SK-N-SH (cell line): Measurements from ENCODE around the gene SPON2. TPM values are rescaled to one million over a fixed set of nuclear protein-coding genes. Genes with fewer than 3 reads are reported as not detected.

Experiments used
- CTCF ChIA-PET: fragments of 300-600, 350-600 bp; formaldehyde crosslinking; extraction: SDS; loops from one replicate; lab custom pipeline; 2021; lab: Yijun Ruan, JAX
- POLR2A ChIA-PET: fragments of 350-600 bp; sonication (Branson Sonifier 250); formaldehyde crosslinking; extraction: SDS; loops from one replicate; lab custom pipeline; 2020; ENCODE audit warnings: antibody characterized with exemption, inconsistent platforms; lab: Yijun Ruan, JAX
- DNase-seq: peaks from one replicate; pipeline ENCODE4 v3.0.0; 2012
- H2AFZ ChIP-seq: fragments of 200-600 bp; sonication (generic); 2 replicates; pipeline ENCODE4 v1.8.1; 2016; ENCODE audit warnings: antibody characterized with exemption, mild to moderate bottlenecking, low read depth
- H3F3A ChIP-seq: fragments of 200-600 bp; sonication (generic); replicated peaks from 2 replicates; pipeline ENCODE3; 2016; ENCODE audit warnings: antibody characterized with exemption, mild to moderate bottlenecking; ENCODE audit not compliant: insufficient read depth
- H3K27ac ChIP-seq, 2 experiments: fragments of 200-500 bp in 1 of 2; fragments of 200-600 bp in 1 of 2; sonication (Bioruptor generic) in 1 of 2; sonication (generic), shearing (Covaris generic) in 1 of 2; 2 replicates each; pipeline versions ENCODE4 v1.5.1 to v1.6.1; 2014 to 2016; ENCODE audit warnings: low read depth in 2 of 2, inconsistent platforms in 1 of 2, low read length in 1 of 2, mild to moderate bottlenecking in 1 of 2, mixed read lengths in 1 of 2
- H3K27me3 ChIP-seq: fragments of 200-600 bp; sonication (generic), shearing (Covaris generic); 2 replicates; pipeline ENCODE4 v1.6.1; 2016; ENCODE audit warnings: mixed run types; ENCODE audit not compliant: insufficient read depth
- H3K36me3 ChIP-seq, 2 experiments: fragments of 200-500 bp in 1 of 2; fragments of 200-600 bp in 1 of 2; sonication (Bioruptor generic) in 1 of 2; sonication (generic) in 1 of 2; replicated peaks in 1 of 2; 2 replicates each; pipeline versions ENCODE3 to v1.5.1; 2014 to 2016; ENCODE audit warnings: low read length in 1 of 2, mild to moderate bottlenecking in 1 of 2; ENCODE audit not compliant: insufficient read depth in 2 of 2, control insufficient read depth in 1 of 2
- H3K4me1 ChIP-seq, 2 experiments: fragments of 200-500 bp in 1 of 2; fragments of 200-600 bp in 1 of 2; sonication (Bioruptor generic) in 1 of 2; sonication (generic), shearing (Covaris generic) in 1 of 2; 2 replicates each; pipeline versions ENCODE4 v1.5.1 to v1.6.1; 2014 to 2016; ENCODE audit warnings: low read depth in 1 of 2, low read length in 1 of 2, mixed run types in 1 of 2; ENCODE audit not compliant: insufficient read depth in 2 of 2, control insufficient read depth in 1 of 2
- H3K4me2 ChIP-seq: fragments of 200-600 bp; sonication (generic), shearing (Covaris generic); 2 replicates; pipeline ENCODE4 v1.6.1; 2017; ENCODE audit warnings: mixed run types
- H3K4me3 ChIP-seq, 2 experiments: fragments of 200-500 bp in 1 of 2; fragments of 200-600 bp in 1 of 2; sonication (Bioruptor generic) in 1 of 2; sonication (generic), shearing (Covaris generic) in 1 of 2; 2 replicates each; pipeline versions ENCODE4 v1.5.1 to v1.8.1; 2014 to 2016; ENCODE audit warnings: low read depth in 2 of 2, inconsistent platforms in 1 of 2, low read length in 1 of 2, mild to moderate bottlenecking in 1 of 2, mixed read lengths in 1 of 2, moderate library complexity in 1 of 2
- H3K79me2 ChIP-seq: fragments of 200-600 bp; sonication (generic); 2 replicates; pipeline ENCODE4 v1.8.1; 2017; ENCODE audit warnings: mild to moderate bottlenecking; ENCODE audit not compliant: insufficient read depth
- H3K9ac ChIP-seq: fragments of 200-600 bp; sonication (generic); 2 replicates; pipeline ENCODE4 v1.6.1; 2017; ENCODE audit warnings: mixed run types
- H3K9me2 ChIP-seq: fragments of 200-600 bp; sonication (generic); 2 replicates; pipeline ENCODE4 v1.6.1; 2017; ENCODE audit warnings: mixed run types
- H3K9me3 ChIP-seq: fragments of 200-600 bp; sonication (generic); 2 replicates; pipeline ENCODE4 v1.6.1; 2017; ENCODE audit warnings: mixed run types, mild to moderate bottlenecking, moderate library complexity
- H4K20me1 ChIP-seq: fragments of 200-600 bp; sonication (generic); 2 replicates; pipeline ENCODE4 v1.6.1; 2017; ENCODE audit warnings: mild to moderate bottlenecking, mixed run types; ENCODE audit not compliant: insufficient read depth
- CTCF ChIP-seq: fragments of 200-600 bp; sonication (generic); IDR thresholded peaks from 2 replicates; pipeline ENCODE4 v1.6.1; 2017; ENCODE audit warnings: antibody characterized with exemption, mild to moderate bottlenecking, moderate library complexity
- ELF1 ChIP-seq: IDR thresholded peaks from 2 replicates; pipeline ENCODE4 v1.4.0; 2012
- EZH2phosphoT487 ChIP-seq: fragments of 200-600 bp; sonication (generic); IDR thresholded peaks from 2 replicates; pipeline ENCODE4 v1.6.1; 2017; ENCODE audit warnings: low read depth, mixed run types, mild to moderate bottlenecking, antibody characterized with exemption, moderate library complexity, borderline replicate concordance
- FOSL2 ChIP-seq: IDR thresholded peaks from 2 replicates; pipeline ENCODE4 v1.4.0; 2012; ENCODE audit warnings: low read depth, mild to moderate bottlenecking, moderate library complexity, borderline replicate concordance
- FOXJ3 ChIP-seq: sonication (generic); formaldehyde crosslinking; IDR thresholded peaks from 2 replicates; pipeline ENCODE4 v1.5.1; 2020; ENCODE audit warnings: mild to moderate bottlenecking, missing genetic modification reagents
- FOXM1 ChIP-seq: IDR thresholded peaks from 2 replicates; pipeline ENCODE4 v1.4.0; 2012; ENCODE audit warnings: low read depth, mild to moderate bottlenecking
- MEF2A ChIP-seq: IDR thresholded peaks from 2 replicates; pipeline ENCODE4 v1.4.0; 2012; ENCODE audit warnings: low read depth, borderline replicate concordance
- NFIC ChIP-seq: IDR thresholded peaks from 2 replicates; pipeline ENCODE4 v1.4.0; 2012; ENCODE audit warnings: borderline replicate concordance
- POLR2AphosphoS5 ChIP-seq: IDR thresholded peaks from 2 replicates; pipeline ENCODE4 v1.6.1; 2012; ENCODE audit warnings: low read depth, low read length
- RAD21 ChIP-seq: IDR thresholded peaks from 2 replicates; pipeline ENCODE4 v1.6.1; 2012; ENCODE audit warnings: mild to moderate bottlenecking, low read length
- SIN3A ChIP-seq: IDR thresholded peaks from 2 replicates; pipeline ENCODE4 v1.6.1; 2012; ENCODE audit warnings: low read depth, mild to moderate bottlenecking, low read length, moderate library complexity, borderline replicate concordance
- TAF1 ChIP-seq: IDR thresholded peaks from 2 replicates; pipeline ENCODE4 v1.6.1; 2012; ENCODE audit warnings: low read depth, mild to moderate bottlenecking, low read length, moderate library complexity, borderline replicate concordance
- TCF12 ChIP-seq: IDR thresholded peaks from 2 replicates; pipeline ENCODE4 v1.4.0; 2012
- TEAD4 ChIP-seq: IDR thresholded peaks from 2 replicates; pipeline ENCODE4 v1.4.0; 2012; ENCODE audit warnings: mild to moderate bottlenecking, borderline replicate concordance; ENCODE audit not compliant: insufficient read depth
- USF1 ChIP-seq: IDR thresholded peaks from 2 replicates; pipeline ENCODE4 v1.4.0; 2012; ENCODE audit warnings: low read depth, borderline replicate concordance
- YY1 ChIP-seq: IDR thresholded peaks from 2 replicates; pipeline ENCODE4 v1.4.0; 2012; ENCODE audit warnings: low read depth, mild to moderate bottlenecking
- WGBS: methylation state at CpG from one replicate; pipeline ENCODE4 v1.1.6; 2017; ENCODE audit warnings: low lambda C conversion rate; 5-methylcytosine and 5-hydroxymethylcytosine counted together
- polyA plus RNA-seq, 3 experiments: library from polyadenylated mRNA; depleted of rRNA; stranded (reverse); fragments of >200 nt; gene quantifications; 2 replicates each; pipeline ENCODE4 v1.2.3, GENCODE V29; 2012
- TF ChIP-seq, protein P1 (sequence below): IDR thresholded peaks from 2 replicates; pipeline ENCODE4 v1.4.0; 2012; ENCODE audit warnings: low read depth, borderline replicate concordance
- TF ChIP-seq, protein P2 (sequence below): IDR thresholded peaks from 2 replicates; pipeline ENCODE4 v1.6.1; 2012; ENCODE audit warnings: mild to moderate bottlenecking, low read depth, low read length, moderate library complexity
- TF ChIP-seq, protein P3 (sequence below): fragments of 150-350 bp; IDR thresholded peaks from 2 replicates; pipeline ENCODE4 v1.6.1; 2016; ENCODE audit warnings: mild to moderate bottlenecking, low read depth, low read length

The SPON2 gene
- polyA plus RNA-seq (2012; rRNA removed), result 11.4 and 14.5 TPM in 2 replicates
- polyA plus RNA-seq (2012; cell fraction: cytosol; rRNA removed), result 4.0 and 5.2 TPM in 2 replicates
- 140 and 311 TPM in 2 replicates for polyA plus RNA-seq (2012; cell fraction: nucleus; rRNA removed)

DNA sequence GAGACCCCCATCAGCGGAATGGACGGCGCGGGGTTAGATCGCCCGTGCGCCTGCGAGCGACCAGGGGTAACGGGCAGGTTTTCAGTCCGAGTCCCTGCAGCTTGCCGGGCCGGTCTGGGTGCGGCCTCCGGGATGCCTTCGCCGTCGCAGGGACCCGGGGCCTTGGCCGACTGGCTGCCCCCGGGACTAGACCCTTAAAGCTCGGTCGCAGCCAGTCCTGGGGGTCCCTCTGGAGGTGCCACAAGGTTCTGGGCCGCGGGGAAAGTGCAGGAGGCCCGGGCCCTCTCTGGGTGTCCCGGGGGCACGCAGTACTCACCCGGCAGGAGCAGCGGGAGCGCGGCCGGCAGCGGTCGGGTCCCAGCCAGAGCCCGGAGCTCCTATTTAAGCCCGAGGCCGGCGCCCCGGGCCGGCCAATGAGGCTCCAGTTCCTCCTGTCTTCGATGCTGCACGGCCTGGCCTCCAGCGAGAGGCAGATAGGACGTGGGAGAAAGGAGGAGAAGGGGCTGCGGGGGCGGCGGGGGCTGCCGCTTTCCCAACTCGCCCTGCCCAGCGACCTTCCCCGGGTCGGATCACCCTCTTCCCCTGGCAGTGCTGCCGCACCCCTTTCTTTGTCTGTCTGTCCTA, at the start of gene SPON2:
Gene SPON2, minus strand, starts transcription at position 356 of the 624 bp plus-strand sequence.
- Histone ChIP-seq H3K9me3 (no peaks in the 10 kb centered on the region), H3K27ac (no peak within 1 kb of the TSS), H3F3A (no peaks in the 10 kb centered on the region), H3K9me2 (no peaks in the 10 kb centered on the region)
- TF ChIP-seq CTCF, result no peak
- no peak for TF ChIP-seq TAF1
- no peak for TF ChIP-seq USF1
- no peak for TF ChIP-seq FOXJ3
- TF ChIP-seq TEAD4, result no peak
- TF ChIP-seq FOXM1, result no peak
- no peak for TF ChIP-seq YY1
- no peak for TF ChIP-seq POLR2AphosphoS5
- no peak for TF ChIP-seq ELF1
- TF ChIP-seq FOSL2, result no peak
- TF ChIP-seq, protein P1, sequence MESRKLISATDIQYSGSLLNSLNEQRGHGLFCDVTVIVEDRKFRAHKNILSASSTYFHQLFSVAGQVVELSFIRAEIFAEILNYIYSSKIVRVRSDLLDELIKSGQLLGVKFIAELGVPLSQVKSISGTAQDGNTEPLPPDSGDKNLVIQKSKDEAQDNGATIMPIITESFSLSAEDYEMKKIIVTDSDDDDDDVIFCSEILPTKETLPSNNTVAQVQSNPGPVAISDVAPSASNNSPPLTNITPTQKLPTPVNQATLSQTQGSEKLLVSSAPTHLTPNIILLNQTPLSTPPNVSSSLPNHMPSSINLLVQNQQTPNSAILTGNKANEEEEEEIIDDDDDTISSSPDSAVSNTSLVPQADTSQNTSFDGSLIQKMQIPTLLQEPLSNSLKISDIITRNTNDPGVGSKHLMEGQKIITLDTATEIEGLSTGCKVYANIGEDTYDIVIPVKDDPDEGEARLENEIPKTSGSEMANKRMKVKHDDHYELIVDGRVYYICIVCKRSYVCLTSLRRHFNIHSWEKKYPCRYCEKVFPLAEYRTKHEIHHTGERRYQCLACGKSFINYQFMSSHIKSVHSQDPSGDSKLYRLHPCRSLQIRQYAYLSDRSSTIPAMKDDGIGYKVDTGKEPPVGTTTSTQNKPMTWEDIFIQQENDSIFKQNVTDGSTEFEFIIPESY, result no peak
- TF ChIP-seq, protein P2, sequence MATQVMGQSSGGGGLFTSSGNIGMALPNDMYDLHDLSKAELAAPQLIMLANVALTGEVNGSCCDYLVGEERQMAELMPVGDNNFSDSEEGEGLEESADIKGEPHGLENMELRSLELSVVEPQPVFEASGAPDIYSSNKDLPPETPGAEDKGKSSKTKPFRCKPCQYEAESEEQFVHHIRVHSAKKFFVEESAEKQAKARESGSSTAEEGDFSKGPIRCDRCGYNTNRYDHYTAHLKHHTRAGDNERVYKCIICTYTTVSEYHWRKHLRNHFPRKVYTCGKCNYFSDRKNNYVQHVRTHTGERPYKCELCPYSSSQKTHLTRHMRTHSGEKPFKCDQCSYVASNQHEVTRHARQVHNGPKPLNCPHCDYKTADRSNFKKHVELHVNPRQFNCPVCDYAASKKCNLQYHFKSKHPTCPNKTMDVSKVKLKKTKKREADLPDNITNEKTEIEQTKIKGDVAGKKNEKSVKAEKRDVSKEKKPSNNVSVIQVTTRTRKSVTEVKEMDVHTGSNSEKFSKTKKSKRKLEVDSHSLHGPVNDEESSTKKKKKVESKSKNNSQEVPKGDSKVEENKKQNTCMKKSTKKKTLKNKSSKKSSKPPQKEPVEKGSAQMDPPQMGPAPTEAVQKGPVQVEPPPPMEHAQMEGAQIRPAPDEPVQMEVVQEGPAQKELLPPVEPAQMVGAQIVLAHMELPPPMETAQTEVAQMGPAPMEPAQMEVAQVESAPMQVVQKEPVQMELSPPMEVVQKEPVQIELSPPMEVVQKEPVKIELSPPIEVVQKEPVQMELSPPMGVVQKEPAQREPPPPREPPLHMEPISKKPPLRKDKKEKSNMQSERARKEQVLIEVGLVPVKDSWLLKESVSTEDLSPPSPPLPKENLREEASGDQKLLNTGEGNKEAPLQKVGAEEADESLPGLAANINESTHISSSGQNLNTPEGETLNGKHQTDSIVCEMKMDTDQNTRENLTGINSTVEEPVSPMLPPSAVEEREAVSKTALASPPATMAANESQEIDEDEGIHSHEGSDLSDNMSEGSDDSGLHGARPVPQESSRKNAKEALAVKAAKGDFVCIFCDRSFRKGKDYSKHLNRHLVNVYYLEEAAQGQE, result no peak
- TF ChIP-seq TCF12, result no peak
- TF ChIP-seq EZH2phosphoT487, result no peak
- TF ChIP-seq NFIC, result no peak
- no peak for TF ChIP-seq MEF2A
- no peak for TF ChIP-seq SIN3A
- TF ChIP-seq RAD21, result no peak
- TF ChIP-seq, protein P3, sequence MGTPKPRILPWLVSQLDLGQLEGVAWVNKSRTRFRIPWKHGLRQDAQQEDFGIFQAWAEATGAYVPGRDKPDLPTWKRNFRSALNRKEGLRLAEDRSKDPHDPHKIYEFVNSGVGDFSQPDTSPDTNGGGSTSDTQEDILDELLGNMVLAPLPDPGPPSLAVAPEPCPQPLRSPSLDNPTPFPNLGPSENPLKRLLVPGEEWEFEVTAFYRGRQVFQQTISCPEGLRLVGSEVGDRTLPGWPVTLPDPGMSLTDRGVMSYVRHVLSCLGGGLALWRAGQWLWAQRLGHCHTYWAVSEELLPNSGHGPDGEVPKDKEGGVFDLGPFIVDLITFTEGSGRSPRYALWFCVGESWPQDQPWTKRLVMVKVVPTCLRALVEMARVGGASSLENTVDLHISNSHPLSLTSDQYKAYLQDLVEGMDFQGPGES, result no peak
- TF ChIP-seq, all 33 proteins: peak for 0
- Histone ChIP-seq H3K9ac (no peak within 1 kb of the TSS), H3K4me3 (no peak within 1 kb of the TSS), H4K20me1 (no peaks in the 10 kb centered on the region), H3K27me3 (peaks cover 12% of the 10 kb centered on the region), H3K36me3 (no peaks in the 10 kb centered on the region), H3K4me1 (peaks cover 0 to 4% of the 10 kb centered on the region in 2 experiments; a peak in 1 of 4 replicates), H3K79me2 (no peaks in the 10 kb centered on the region), H3K4me2 (no peak within 1 kb of the TSS), H2AFZ (no peak within 1 kb of the TSS)
- POLR2A ChIA-PET, result no interaction called here
- peak; percentile 65 for DNase-seq
- 46% methylated on average over 18 of the region's 54 CpGs for WGBS
- CTCF ChIA-PET, result interaction anchor here (0.6 to 1.4 kb wide), 4 partner anchors 20 to 583 kb away, joined by 3 to 6 read pairs (median 4); no protein-coding TSS in a partner anchor
